ENCODE data around the gene HNRNPL.
"Not testable (repeated sequence)": the region's sequence is repeated elsewhere in the genome, so short reads cannot be mapped to it uniquely, and the experiment has no call there.

HNRNPL gene

GRCh38 chr19:38849860-38850435 is at the start of gene HNRNPL:
Gene HNRNPL (minus strand): TSS chr19:38849986. CDS start chr19:38849966, 20 bp downstream.
- FAIRE-seq = no peak

- FAIRE-seq = no peak
Observed at GRCh38 chr19:38898788-38899446, 49.1 kb upstream of the HNRNPL start.

GRCh38 chr19:38894968-38895367 is 45.2 kb upstream of the HNRNPL start:
- FAIRE-seq = no peak

DNA sequence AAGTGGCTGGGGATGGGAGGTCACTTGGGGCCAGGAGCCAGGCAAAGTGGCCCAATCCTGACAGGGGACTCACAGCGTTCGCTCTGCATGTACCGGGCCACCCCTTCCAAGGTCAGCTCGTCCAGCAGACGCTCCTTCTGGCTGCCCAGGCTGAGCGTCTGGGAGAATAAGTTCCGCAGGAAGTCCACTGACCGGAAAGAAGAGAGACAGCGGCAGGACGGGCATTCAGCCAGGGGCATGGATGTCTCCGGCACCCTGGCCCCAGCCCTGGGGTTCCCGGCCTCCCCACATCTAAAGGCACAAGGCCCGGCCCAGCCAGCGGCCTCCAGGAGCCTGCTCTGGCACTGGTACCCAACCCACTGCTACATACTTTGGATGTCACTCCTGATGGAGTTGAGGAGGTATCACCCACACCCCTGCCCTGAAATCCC is 43.6 kb upstream of the HNRNPL start:
- FAIRE-seq = no peak

GRCh38 chr19:38892841-38893240 is 43.1 kb upstream of the HNRNPL start:
- FAIRE-seq = no peak

- FAIRE-seq = no peak
Observed at GRCh38 chr19:38891771-38892170, 42.0 kb upstream of the HNRNPL start.

DNA sequence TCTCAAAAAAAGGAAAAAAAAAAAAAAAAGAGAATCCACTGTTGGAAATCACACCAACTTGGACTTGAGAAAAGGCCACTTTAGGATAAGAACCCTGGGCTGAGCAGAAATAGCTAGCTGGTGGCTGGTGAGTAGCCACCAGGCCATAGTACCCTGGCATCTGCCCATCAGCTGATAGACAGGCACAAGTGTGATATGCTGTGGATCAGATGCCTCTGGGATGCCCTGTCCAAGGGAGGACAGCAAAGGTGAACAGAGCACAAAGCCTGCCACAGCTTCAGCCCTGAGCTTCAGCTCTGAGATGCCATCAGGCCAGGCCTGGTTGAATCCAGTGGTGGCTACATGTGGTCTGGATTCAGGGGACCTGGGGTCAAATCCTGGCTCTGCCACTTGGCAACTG is 40.9 kb upstream of the HNRNPL start:
- FAIRE-seq = no peak

DNA sequence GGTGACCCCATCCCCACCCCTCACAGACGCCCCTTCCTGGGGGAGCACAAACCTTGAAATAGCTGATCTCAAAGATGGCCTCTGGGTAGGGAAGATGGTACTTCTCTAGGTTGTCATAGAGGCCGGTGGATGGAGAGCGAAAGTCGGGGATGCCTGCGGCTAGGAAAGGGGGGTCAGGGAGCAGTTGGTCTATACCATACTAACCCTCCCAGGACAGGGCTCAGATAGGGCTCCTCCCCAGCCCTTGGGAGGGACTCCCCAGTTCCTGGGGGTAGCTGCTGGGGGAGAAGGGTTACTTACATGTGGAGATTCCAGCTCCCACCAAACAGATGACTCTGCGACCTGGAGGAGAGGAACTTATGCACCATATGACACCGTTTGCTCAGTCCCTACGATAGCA is 40.0 kb upstream of the HNRNPL start:
- no peak for FAIRE-seq

GRCh38 chr19:38888876-38889275 is 39.1 kb upstream of the HNRNPL start:
- no peak for FAIRE-seq

GRCh38 chr19:38884691-38885090 is 34.9 kb upstream of the HNRNPL start:
- FAIRE-seq = not testable (repeated sequence)

DNA sequence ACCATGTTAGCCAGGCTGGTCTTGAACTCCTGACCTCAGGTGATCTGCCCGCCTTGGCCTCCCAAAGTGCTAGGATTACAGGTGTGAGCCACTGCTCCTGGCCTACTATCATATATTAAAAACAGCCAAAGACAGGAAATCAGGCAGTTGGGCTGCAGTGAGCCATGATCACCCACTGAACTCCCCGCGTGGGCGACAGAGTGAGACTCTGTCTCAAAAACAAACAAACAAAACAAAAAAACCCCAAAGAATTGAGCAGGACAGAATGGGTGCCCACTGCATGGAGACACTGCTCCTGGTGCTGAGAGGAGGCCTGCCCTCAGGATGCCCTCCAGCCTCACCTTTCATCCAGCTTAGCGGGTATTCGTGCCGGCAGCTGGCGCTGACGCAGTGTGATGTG is 33.5 kb upstream of the HNRNPL start:
- FAIRE-seq = no peak

DNA sequence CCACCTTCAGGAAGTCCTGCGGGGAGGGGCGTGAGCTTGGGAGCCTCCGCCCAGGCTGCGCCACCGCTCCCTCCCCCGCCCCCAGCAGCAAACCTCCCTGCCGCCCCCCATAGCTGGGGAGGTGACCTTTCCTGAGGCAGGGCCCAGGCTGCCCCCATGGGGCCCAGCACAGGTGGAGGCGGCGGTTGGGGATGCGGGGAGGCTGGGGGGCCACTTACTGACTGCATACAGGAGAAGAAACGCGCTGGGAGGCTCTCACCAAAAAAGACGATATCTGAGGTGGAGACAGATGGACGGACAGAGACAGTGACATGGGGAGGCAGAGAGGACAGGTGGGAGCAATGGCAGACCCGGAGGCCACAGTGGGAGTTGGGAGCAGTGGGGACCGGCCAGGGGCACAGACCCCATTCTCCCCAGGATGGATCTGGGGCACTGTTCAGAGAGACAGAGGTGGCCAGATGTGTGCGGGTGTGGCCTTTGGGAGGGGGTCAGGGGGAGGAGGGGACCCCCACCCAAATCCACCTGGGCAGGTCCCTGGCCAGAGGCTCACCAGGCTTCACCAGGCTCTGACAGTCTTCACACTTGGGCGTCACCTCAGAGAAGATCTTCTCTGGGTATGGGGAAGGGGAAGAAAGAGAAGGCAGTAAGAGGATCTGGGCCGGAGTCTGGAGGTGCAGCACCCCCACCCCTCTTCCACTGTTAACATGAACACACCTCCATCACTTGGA is 31.3 kb upstream of the HNRNPL start:
- no peak for FAIRE-seq

- no peak for FAIRE-seq
Observed at GRCh38 chr19:38880076-38880881, 30.5 kb upstream of the HNRNPL start.

DNA sequence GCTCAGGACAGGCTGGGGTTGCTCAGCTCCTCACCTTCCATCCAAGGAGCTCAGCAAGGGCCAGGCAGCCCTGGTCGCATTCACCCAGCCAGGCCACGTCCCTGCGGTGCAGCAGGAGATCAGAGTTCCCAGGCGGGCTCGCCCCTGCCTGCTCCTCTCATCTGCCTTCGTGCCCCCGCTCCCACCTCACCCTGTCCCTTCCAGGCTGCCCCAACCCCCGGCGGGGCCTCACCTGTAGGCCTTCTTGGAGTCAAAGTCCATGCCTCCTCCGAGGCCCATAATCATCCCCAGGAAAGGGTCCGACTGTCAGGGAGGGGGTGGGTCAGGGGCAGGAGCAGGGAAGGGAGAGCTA is 29.6 kb upstream of the HNRNPL start:
- no peak for FAIRE-seq

GRCh38 chr19:38878575-38879399 is 29.0 kb upstream of the HNRNPL start:
- no peak for FAIRE-seq

DNA sequence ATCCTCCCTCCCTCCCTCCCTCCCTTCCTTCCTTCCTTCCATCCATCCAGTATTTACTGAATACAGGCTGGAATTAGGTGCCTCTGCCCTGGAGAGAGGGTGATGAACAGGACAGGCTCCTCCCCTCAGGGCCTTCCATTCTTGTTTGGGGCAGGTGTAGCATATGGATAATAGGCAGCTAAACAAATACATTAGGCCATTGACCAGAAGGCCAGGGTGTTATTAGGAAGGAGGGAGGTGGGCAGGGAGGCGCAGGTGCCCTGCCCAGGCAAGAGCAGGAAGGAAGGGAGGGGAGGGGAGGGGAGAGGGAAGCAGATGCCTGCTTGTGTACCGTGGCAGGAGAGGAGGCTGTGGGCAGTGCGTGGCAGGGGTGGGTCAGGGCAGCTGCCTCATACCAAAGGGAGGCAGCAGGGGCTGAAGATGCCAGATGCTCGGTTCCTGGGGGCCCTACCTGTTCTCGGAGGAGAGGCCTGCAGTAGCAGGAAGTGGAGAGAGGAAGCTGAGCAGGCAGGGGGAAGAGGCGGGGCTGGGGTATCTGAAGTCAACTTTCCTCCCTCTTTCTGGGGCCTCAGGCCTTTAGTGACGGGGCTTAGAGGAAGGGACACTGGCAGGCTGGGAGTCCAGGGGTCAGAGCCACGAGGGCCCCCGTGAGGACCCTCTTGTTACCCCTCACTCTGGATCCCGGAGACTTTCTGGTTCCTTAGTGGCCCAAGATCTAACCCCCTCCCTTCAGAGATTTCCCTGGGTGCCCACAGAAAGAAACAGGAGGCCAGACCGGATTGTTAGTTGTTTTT is 28.2 kb upstream of the HNRNPL start, which contains the start of gene RINL:
TSS of gene RINL (minus strand) at position 495 of the 794 bp plus-strand sequence. CDS start 1,533 bp downstream, outside the sequence.
- no peak for FAIRE-seq

- no peak for FAIRE-seq
Observed at GRCh38 chr19:38875656-38876395, 26.0 kb upstream of the HNRNPL start.

- FAIRE-seq = not testable (repeated sequence)
Observed at GRCh38 chr19:38873400-38873799, 23.6 kb upstream of the HNRNPL start.

DNA sequence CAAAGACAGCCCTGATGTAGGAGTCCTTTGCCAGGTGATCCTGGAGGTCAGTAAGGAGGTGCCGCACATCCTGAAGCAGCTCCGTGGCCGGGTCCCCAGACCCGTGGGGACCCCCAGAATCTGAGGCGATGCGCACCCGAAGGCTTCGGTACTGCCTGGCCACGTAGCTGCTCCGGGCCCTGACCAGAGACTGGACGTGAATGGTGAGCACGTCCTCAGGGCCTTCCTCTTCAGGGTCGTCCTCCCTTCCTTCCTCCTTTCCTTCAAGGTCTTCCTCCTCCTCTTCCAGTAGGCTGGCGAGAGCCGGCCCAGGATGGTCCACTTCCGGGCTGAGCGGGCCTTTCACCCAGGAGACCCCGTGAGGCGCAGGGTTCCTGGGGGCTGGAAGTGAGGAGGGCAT is 20.8 kb upstream of the HNRNPL start:
- FAIRE-seq = no peak

- FAIRE-seq = no peak
Observed at GRCh38 chr19:38869836-38870607, 20.2 kb upstream of the HNRNPL start.

All from colon (tissue), 2 donors.